Measurements from ENCODE around the gene MTFR1L. TPM values are rescaled to one million over a fixed set of nuclear protein-coding genes. Genes with fewer than 3 reads are reported as not detected.

Gene MTFR1L
- total RNA-seq, 1 donor = 55.2 TPM

DNA sequence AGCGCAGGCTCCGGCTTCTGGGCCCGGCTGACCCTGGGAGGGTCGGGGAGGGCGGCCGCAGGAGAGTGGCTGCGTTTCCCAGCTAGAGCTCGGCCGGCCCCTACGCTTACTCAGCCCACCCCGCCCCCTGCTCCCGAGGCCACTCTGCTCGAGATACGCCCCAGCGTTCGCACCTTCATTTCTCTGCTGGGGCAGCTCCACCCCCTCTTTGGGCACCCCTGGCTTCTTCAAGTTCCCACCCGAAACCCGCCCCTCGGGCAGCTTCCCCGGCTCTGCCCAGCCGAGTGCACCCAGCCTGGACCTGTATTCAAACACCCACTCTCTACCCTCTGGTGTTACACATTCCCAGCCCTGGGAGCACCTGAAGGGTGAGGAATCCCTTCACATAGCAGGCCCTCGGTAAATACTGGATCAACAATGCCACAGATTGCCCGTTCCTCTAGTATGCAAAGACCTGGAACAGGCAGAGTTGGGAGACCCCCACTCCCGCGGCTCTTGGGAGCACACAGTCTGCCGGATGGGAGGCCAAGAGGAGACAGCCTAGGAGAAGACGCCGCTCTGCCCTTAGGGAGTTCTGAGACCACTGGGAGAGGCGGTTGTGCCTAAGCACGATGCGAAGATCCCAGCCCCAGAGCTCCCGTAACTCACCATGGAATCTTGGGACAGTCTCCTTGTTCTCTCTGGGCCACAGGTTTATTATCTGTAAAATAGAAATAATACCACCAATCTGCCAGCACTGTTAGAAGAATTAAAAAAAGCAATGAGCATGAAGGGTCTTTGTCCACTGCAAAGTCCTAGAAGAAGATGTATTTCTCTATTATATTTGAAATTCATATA, 56.3 kb downstream of the MTFR1L start:
- DNase-seq (ENCODE audit: low read depth in 2 of 3, low spot score in 2 of 3) = no peak

DNA sequence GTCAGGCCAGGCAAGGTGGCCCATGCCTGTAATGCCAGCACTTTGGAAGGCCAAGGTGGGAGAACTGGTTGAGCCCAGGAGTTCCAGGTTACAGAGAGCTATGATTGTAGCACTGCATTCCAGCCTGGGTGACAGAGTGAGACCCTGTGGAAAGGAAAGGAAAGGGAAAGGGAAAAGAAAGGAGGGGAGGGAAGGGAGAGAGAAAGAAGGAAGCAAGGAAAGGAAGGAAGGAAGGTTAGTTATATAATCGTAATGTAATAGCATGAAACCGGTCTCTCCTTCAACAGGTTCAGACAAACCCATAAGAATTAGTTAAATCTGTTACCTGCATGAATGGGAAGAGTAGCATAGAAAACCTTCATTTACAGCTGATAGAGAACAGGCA, 56.9 kb downstream of the MTFR1L start:
- no peak for DNase-seq (ENCODE audit: low read depth in 2 of 3, low spot score in 2 of 3)

GRCh38 chr1:25877155-25877554, 57.4 kb downstream of the MTFR1L start:
- no peak for DNase-seq (ENCODE audit: low read depth in 2 of 3, low spot score in 2 of 3)

GRCh38 chr1:25878690-25879089, 58.9 kb downstream of the MTFR1L start:
- no peak for DNase-seq (ENCODE audit: low read depth in 2 of 3, low spot score in 2 of 3)

DNA sequence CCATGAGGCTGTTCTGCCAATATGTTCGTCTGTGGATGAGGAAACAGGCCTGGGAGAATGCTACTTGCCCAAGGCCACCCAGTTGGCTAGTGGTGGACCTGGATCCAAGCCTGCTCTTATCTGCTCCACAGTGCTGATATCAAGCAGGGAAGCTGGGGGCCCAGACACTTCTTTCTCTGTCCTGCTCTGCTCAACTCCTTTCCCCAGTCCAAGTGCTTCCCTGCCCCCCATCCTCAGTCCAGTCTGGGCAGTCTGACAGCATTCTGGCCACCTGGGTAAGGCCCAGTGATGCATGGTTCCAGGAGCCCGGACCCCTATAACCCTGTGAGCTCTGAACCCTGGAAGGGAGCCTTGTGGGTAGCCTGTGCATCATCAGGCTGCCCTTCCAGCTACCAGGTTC, 59.9 kb downstream of the MTFR1L start:
- DNase-seq (ENCODE audit: low read depth in 2 of 3, low spot score in 2 of 3) = no peak

DNA sequence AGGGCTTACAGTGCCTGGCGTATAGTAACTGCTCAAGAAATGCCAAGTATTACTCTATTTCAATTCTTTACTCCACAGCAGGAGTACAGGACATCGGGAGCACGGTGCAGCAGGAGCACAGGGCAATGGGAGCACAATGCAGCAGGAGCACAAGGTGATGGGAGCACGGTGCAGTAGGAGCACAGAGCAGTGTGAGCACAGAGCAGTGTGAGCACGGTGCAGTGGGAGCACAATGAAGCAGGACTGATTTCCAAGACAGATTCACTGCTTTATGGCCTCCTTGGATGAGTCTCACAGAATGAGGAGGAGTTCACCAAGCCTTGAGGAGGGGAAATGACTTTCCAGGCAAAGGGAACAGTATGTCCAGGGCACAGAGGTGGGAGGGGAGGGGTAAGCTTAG, 60.8 kb downstream of the MTFR1L start:
- no peak for DNase-seq (ENCODE audit: low read depth in 2 of 3, low spot score in 2 of 3)

- DNase-seq (ENCODE audit: low read depth in 2 of 3, low spot score in 2 of 3) = no peak
These were observed 61.5 kb downstream of the MTFR1L start for GRCh38 chr1:25881266-25881665.

Small RNAs within 50 kb of the gene (small RNA-seq; reads per million reads assigned to genes)
- gene RF00019 = not detected

Other genes with a start within 250 kb of the MTFR1L start
- 0.54 TPM for gene MAN1C1, start 203.2 kb upstream of the MTFR1L start, total RNA-seq
- gene SELENON, start 19.8 kb upstream of the MTFR1L start, total RNA-seq = 39.3 TPM
- gene AUNIP, start 39.5 kb downstream of the MTFR1L start, total RNA-seq = 1.3 TPM
- 25.6 TPM for gene PAQR7, start 55.8 kb downstream of the MTFR1L start, total RNA-seq
- 50.6 TPM for gene STMN1, start 86.5 kb downstream of the MTFR1L start, total RNA-seq
- 6.5 TPM for gene PAFAH2, start 178.1 kb downstream of the MTFR1L start, total RNA-seq
- under 0.01 TPM for gene EXTL1, start 201.8 kb downstream of the MTFR1L start, total RNA-seq
- under 0.01 TPM for gene SLC30A2, start 226.2 kb downstream of the MTFR1L start, total RNA-seq
- not detected for gene TRIM63, start 247.7 kb downstream of the MTFR1L start, total RNA-seq

Data from hematopoietic multipotent progenitor cell (in vitro differentiated cells).